D721Med (cell line): ENCODE measurements around the gene PLK1.

ENCODE experiments used
- DNase-seq: peaks from one replicate; pipeline ENCODE4 v3.0.0; 2011; ENCODE audit warnings: low spot score; ENCODE audit not compliant: insufficient read length
- FAIRE-seq: peaks from 2 replicates; lab custom pipeline; 2011; peaks lifted over from hg19 to GRCh38; lab: Jason Lieb, UNC
- TF ChIP-seq, protein P1 (sequence below): IDR thresholded peaks from 2 replicates; pipeline ENCODE4 v1.5.1; 2012; ENCODE audit warnings: mild to moderate bottlenecking, control low read depth; ENCODE audit not compliant: insufficient read depth; ENCODE audit errors: missing control alignments

PLK1 gene

DNA sequence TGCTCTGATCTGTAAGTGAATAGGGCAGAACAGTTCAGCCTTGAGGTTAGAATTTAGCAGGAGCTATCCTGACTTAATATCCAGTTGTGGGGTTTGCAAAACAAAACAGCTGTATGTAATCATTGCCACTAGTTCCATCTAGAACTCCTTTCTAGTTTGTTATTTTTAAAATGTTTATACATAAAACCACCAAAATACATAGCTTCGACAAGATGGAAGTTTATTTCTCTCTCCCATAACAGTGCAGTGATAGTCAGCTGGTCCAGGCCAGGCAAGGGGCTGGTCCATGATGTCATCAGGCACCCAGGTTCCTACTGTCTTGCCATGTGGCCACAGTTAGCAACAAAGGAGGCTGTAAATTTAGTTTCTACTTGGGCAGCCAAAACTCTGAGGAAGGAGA lies 10.5 kb upstream of the PLK1 start:
- no peak for FAIRE-seq
- TF ChIP-seq, protein P1, sequence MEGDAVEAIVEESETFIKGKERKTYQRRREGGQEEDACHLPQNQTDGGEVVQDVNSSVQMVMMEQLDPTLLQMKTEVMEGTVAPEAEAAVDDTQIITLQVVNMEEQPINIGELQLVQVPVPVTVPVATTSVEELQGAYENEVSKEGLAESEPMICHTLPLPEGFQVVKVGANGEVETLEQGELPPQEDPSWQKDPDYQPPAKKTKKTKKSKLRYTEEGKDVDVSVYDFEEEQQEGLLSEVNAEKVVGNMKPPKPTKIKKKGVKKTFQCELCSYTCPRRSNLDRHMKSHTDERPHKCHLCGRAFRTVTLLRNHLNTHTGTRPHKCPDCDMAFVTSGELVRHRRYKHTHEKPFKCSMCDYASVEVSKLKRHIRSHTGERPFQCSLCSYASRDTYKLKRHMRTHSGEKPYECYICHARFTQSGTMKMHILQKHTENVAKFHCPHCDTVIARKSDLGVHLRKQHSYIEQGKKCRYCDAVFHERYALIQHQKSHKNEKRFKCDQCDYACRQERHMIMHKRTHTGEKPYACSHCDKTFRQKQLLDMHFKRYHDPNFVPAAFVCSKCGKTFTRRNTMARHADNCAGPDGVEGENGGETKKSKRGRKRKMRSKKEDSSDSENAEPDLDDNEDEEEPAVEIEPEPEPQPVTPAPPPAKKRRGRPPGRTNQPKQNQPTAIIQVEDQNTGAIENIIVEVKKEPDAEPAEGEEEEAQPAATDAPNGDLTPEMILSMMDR: no peak
- no peak for DNase-seq

DNA sequence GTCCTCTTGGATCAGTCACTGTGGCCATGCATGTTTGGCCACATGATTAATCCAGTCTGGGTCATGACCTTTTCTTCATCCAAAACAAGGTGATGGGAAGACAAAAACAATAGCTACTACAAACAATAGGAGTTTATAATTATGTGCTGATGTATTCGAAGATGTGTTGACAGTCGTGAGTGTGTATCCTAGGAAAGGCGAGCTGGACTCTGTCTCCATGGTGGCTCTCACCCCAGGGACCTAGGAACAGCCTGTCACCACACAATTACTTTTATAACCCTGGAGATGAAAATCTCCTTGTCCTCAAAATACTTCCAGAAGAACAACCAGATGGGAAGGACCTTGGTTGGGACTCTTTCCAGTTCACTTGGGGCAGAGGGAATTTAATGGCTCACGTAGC lies 9.8 kb upstream of the PLK1 start:
- DNase-seq (no peak), FAIRE-seq (no peak)
- TF ChIP-seq, protein P1: no peak

DNA sequence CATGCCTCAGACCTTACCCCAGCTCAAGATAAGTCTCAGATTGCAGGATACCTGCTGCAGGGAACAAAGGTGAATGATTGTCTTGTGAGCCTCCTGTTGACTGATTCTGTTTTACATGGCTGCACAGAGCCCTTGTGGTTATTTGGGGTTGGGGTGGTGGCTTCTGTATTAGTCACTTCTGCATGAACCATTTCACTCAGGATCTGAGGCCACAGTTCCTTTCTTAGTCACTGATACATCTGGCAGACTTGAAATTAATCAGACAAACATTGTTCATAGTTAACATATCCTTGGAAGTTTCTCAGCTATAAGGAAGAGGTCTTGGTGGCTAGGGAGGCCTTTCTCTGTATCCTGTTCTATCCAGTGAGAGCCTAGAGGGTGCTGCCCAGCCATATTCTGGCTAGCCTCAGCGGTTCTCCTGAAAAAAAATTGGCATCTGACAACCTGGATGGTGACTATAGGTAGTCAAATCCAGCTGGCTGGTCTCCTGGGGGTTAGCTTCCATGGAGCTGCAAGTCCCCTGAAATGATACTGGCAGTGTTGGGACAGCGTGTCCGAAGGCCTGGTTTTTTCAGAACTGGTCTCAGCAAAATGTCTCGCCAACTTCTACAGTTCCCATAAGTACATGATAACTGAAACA lies 8.4 kb upstream of the PLK1 start:
- DNase-seq: no peak
- TF ChIP-seq, protein P1: no peak
- FAIRE-seq: no peak

DNA sequence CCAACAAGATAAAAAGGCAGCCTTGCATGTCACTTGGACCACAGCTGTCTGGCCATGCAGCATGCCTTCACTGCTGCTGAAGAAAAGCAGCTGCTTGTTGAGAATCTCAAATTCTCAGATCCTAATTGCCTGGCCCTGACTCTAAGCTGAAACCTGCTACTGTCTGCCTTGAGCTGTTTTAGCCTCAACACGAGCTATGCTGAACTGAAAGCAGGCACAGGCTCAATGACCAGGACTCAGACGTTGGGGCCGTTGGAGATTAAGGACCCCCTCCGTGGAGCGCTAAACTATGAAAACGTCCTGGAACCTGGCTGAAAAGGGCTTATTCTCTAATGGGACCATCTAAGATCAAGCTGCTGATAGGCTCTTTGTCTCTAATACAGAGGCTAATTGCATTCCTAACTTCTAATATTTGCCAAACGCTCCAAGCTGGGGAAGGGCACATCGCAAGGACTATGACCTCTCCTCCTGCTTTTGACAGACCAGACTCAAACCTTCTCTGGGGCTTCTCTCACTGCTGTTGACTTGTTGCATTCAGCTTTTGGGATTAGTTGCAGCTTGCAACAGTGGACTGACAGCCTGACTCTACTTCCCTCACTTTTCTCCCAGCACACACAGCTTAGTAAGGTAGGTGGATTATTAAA lies 4.6 kb upstream of the PLK1 start:
- FAIRE-seq: no peak
- DNase-seq: no peak
- TF ChIP-seq, protein P1: no peak

DNA sequence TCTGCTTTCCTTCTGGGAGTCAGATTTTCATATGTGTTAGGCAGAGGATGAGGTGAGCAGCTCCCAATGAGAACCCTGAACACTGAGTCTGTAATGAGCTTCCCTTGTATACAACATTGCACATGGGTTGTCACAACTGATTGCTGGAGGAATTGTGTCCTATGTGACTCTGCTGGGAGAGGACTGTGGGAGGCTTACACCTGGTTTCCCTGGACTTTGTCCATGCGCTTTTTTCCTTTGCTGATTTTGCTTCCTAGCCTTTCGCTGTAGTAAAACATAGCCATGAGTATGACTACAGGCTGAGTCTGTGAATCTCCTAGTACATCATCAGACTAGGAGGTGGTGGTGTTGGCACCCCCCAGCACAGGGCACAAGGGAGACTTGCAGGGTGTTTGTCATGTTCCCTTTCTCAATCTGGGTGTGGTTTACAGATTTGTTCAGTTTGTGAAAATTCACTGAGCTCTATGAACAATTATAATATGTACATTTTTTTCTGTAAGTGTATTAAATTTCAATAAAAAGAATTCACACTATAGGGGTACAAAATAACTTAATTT lies 1.7 kb upstream of the PLK1 start:
- TF ChIP-seq, protein P1: no peak
- no peak for DNase-seq
- no peak for FAIRE-seq

DNA sequence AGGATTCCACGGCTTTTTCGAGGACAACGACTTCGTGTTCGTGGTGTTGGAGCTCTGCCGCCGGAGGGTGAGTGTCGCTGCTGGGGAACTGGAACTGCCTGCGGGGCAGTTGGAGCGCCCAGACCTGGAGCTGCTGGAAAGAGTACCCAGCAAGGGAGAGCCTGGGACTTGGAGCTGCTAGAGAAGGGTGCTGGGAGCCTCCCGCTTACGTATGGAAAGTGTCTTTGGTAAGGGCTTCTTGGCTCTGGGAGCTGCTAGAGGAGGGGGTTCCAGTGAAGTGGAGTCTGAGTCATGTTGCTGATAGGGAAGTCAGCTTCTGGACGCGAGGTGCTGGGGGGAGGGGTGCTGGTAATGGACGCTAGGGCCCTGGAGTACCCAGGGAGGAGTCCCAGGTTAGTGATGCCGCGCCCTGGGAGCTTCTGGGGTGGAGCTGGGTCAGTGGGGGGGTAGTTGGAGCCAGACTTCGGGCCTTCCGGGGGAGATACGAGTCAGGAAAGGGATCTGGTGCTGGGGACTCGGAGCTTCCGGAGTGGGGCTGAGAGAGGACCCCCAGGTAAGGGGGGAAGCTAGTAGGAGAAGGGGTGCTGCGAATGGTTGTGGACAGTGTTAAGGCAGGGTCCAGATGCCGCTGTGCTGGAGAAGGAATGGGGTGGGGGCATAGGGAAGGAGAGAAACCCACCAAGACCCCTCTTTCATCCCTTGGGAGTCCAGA lies 741 bp downstream of the PLK1 start:
- TF ChIP-seq, protein P1: no peak
- no peak for FAIRE-seq
- DNase-seq: no peak
